ENCODE data around the gene HDLBP. TPM values are rescaled to one million over a fixed set of nuclear protein-coding genes. Genes with fewer than 3 reads are reported as not detected.

HDLBP gene
- total RNA-seq, 4 donors from 2014 or later: 239 to 310 (median 273) TPM

DNA sequence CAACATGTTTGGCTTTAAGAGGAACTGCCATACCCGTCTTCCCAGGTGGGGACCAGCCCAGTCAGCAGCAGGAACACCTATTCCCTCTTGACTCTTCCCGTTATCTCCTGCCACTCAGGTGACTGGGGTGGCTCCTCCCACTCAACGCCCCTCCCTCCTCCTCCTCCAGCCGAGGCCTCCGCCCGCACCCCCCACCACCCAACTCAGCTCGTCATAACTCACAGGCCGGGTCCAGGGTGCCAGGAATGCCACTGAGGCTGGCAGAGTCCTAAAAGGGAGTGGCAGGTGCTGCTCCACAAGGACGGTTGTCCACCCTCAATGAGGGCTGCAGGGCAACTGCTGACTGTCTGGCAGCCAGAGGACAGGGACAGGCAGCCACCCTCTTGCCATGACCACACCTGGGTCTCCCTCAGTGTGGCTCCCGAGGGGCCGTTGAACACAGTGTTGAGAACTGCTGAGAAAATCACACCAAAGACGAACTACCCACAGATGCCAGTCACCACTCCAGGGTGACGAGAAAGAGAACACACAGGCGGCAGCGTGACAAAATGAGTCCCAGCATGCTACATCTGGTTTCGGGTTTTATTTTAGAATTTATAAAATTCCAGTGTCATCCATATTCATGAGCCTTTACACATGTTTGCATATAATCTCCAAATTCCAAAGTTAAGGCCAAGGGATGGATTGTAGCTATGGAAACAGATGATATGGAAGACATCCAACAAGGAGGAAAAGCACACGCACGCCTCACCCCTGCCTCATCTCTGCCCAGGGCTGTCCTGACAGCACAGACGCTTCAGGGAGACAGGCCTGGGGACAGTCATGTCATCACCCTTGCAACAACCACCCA, 88.5 kb downstream of the HDLBP start:
- WGBS, 2 donors: 75 to 78% methylated on average over 11 to 14 of the region's 19 CpGs
- TF ChIP-seq CTCF (IDR thresholded peaks at IDR 0.05) (no peak), POLR2A (IDR thresholded peaks at IDR 0.05) (no peak)
- Histone ChIP-seq H3K27ac (no peak overlapping the region), H3K36me3 (peaks cover 42 to 71% (median 50%) of the 10 kb centered on the region in 3 donors), H3K9me3 (no peaks in the 10 kb centered on the region), H3K27me3 (no peaks in the 10 kb centered on the region), H3K4me3 (no peak overlapping the region), H3K4me1 (peaks cover 4 to 16% (median 4%) of the 10 kb centered on the region in 3 donors)
- intact Hi-C loops (cut with DNase I): no loop called here
- no peak for DNase-seq

DNA sequence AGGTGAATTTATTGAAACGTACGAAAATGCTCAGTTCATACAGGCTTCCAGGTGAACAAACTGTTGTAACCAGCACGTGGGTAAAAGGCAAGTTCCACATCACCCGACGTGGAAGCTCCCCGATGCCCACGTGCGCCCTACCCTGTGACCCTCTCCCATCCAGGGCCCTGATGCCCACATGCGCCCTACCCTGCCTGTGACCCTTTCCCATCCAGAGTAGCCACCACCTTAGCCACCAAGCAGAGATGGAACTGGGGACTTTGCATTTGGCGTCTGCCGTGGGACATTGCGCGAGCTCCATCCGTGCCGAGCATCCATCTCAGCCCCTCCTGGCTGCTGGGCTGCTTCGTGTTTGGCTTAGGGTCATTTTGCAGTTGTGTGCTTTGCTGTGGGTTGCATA, 89.5 kb downstream of the HDLBP start:
- Histone ChIP-seq H3K27me3 (no peaks in the 10 kb centered on the region), H3K27ac (no peak overlapping the region), H3K4me3 (no peak overlapping the region), H3K9me3 (no peaks in the 10 kb centered on the region), H3K4me1 (peaks cover 4 to 16% (median 4%) of the 10 kb centered on the region in 3 donors), H3K36me3 (peaks cover 40 to 61% (median 42%) of the 10 kb centered on the region in 3 donors)
- WGBS, 2 donors: 86 to 93% methylated on average over 11 to 15 of the region's 16 CpGs
- TF ChIP-seq CTCF (IDR thresholded peaks at IDR 0.05) (no peak), POLR2A (IDR thresholded peaks at IDR 0.05) (no peak)
- no peak for DNase-seq
- intact Hi-C loops (cut with DNase I): no loop called here

GRCh38 chr2:241225545-241225944, 89.9 kb downstream of the HDLBP start:
- TF ChIP-seq POLR2A (IDR thresholded peaks at IDR 0.05): no peak
- TF ChIP-seq CTCF (IDR thresholded peaks at IDR 0.05): no peak
- peaks cover 4 to 16% (median 4%) of the 10 kb centered on the region in 3 donors for H3K4me1 ChIP-seq
- H3K36me3 ChIP-seq: peaks cover 35 to 57% (median 37%) of the 10 kb centered on the region in 3 donors
- intact Hi-C loops (cut with DNase I): no loop called here
- 88 to 89% methylated on average over 10 to 15 of the region's 16 CpGs for WGBS, 2 donors
- H3K4me3 ChIP-seq: no peak overlapping the region
- H3K9me3 ChIP-seq: no peaks in the 10 kb centered on the region
- H3K27ac ChIP-seq: no peak overlapping the region
- no peak for DNase-seq
- H3K27me3 ChIP-seq: no peaks in the 10 kb centered on the region

DNA sequence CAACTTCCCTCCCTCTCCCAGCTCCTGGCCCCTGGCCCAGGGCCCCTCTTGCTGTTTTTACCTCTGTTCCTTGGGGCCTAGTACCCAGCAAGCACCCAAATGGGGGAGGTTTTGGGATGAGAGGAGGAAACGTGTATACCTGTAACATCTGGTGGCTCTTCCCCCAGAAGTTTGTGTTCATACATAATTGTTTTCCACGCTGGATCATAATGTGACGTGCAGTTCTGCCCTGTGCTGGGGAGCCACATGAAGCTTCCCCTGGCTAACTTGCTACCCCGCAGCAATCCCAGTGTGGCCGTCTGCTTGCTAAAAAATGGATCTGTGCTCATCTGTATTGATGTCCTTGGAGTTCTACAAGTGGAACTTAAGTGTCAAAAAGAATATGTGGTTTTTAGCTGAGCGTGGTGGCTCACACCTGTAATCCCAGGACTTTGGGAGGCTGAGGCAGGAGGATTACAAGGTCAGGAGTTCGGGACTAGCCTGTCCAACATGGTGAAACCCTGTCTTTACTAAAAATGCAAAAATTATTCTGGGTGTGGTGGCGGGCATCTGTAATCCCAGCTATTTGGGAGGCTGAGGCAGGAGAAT, 90.5 kb downstream of the HDLBP start:
- Histone ChIP-seq H3K27me3 (no peaks in the 10 kb centered on the region), H3K36me3 (peaks cover 29 to 51% (median 31%) of the 10 kb centered on the region in 3 donors), H3K4me3 (no peak overlapping the region), H3K4me1 (peaks cover 4 to 16% (median 4%) of the 10 kb centered on the region in 3 donors), H3K27ac (no peak overlapping the region), H3K9me3 (no peaks in the 10 kb centered on the region)
- no peak for DNase-seq
- WGBS, 2 donors: 69 to 90% methylated on average over 5 to 6 of the region's 8 CpGs
- TF ChIP-seq CTCF (IDR thresholded peaks at IDR 0.05) (no peak), POLR2A (IDR thresholded peaks at IDR 0.05) (no peak)
- intact Hi-C loops (cut with DNase I): no loop called here
